Stimulated activated naive CD8-positive, alpha-beta T cell treated with anti-CD3 and anti-CD28 coated beads, Interleukin-15, Interleukin-2, amounts not matched to agents 100 ng/mL and 50 ng/mL, for 24 hours (primary cell): ENCODE data around the gene NLRC5.

Experiments
- H3K27ac Mint-ChIP-seq: one replicate; pipeline ENCODE4 v1.8.0; 2021; ENCODE audit warnings: mild to moderate bottlenecking, mixed read lengths
- H3K27me3 Mint-ChIP-seq: one replicate; pipeline ENCODE4 v1.8.0; 2021; ENCODE audit warnings: mixed read lengths
- H3K36me3 Mint-ChIP-seq: one replicate; pipeline ENCODE4 v1.8.0; 2021; ENCODE audit warnings: low read depth, mixed read lengths
- H3K4me1 Mint-ChIP-seq: one replicate; pipeline ENCODE4 v1.8.0; 2021; ENCODE audit warnings: low read depth, mixed read lengths
- H3K4me3 Mint-ChIP-seq: one replicate; pipeline ENCODE4 v1.8.0; 2021; ENCODE audit warnings: mild to moderate bottlenecking, mixed read lengths
- H3K9me3 Mint-ChIP-seq: one replicate; pipeline ENCODE4 v1.8.0; 2021; ENCODE audit warnings: mixed read lengths

NLRC5 gene

GRCh38 chr16:57029161-57030160 is 40.1 kb downstream of the NLRC5 start:
- H3K36me3 Mint-ChIP-seq, result peaks cover 84% of the 10 kb centered on the region

GRCh38 chr16:57030346-57030902 is 41.1 kb downstream of the NLRC5 start:
- no peak overlapping the region for H3K27ac Mint-ChIP-seq
- no peaks in the 10 kb centered on the region for H3K9me3 Mint-ChIP-seq
- peaks cover 78% of the 10 kb centered on the region for H3K4me1 Mint-ChIP-seq
- no peak overlapping the region for H3K4me3 Mint-ChIP-seq
- H3K27me3 Mint-ChIP-seq, result no peaks in the 10 kb centered on the region
- H3K36me3 Mint-ChIP-seq, result peaks cover 88% of the 10 kb centered on the region

More at GRCh38 chr16:57029161-57030160, 40.1 kb downstream of the NLRC5 start:
- Mint-ChIP-seq H3K27me3 (no peaks in the 10 kb centered on the region), H3K4me3 (no peak overlapping the region), H3K27ac (no peak overlapping the region), H3K9me3 (no peaks in the 10 kb centered on the region), H3K4me1 (peaks cover 80% of the 10 kb centered on the region)

- Mint-ChIP-seq H3K4me1 (peaks cover 78% of the 10 kb centered on the region), H3K36me3 (peaks cover 86% of the 10 kb centered on the region), H3K9me3 (no peaks in the 10 kb centered on the region), H3K27me3 (no peaks in the 10 kb centered on the region), H3K27ac (peak overlapping the region; percentile 50), H3K4me3 (no peak overlapping the region)
Measured at GRCh38 chr16:57031156-57031555, 41.8 kb downstream of the NLRC5 start.

DNA sequence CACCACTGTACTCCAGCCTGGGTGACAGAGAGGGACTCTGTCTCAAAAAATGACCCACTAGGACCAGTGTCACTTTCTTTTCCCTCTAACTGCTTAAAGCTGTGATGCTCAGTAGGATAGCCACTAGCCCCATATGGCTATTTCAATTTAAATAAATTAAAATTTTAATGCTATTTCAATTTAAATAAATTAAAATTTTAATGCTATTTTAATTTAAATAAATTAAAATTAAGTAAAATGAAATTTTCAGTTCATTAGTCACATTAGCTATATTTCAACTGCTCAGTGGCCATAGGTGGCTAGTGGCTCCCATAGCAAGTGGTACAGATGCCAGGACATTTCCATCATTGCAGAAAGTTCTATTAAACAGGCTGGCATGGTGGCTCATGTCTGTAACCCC is 43.0 kb downstream of the NLRC5 start:
- no peak overlapping the region for H3K4me3 Mint-ChIP-seq
- no peak overlapping the region for H3K27ac Mint-ChIP-seq
- H3K9me3 Mint-ChIP-seq, result no peaks in the 10 kb centered on the region
- no peaks in the 10 kb centered on the region for H3K27me3 Mint-ChIP-seq
- H3K36me3 Mint-ChIP-seq, result peaks cover 82% of the 10 kb centered on the region
- peaks cover 75% of the 10 kb centered on the region for H3K4me1 Mint-ChIP-seq

GRCh38 chr16:57032931-57033330 is 43.6 kb downstream of the NLRC5 start:
- peaks cover 75% of the 10 kb centered on the region for H3K4me1 Mint-ChIP-seq
- no peak overlapping the region for H3K4me3 Mint-ChIP-seq
- H3K27ac Mint-ChIP-seq, result no peak overlapping the region
- no peaks in the 10 kb centered on the region for H3K9me3 Mint-ChIP-seq
- H3K27me3 Mint-ChIP-seq, result no peaks in the 10 kb centered on the region
- H3K36me3 Mint-ChIP-seq, result peaks cover 82% of the 10 kb centered on the region

GRCh38 chr16:57036315-57036714 is 47.0 kb downstream of the NLRC5 start:
- no peak overlapping the region for H3K4me3 Mint-ChIP-seq
- peaks cover 80% of the 10 kb centered on the region for H3K4me1 Mint-ChIP-seq
- H3K27ac Mint-ChIP-seq, result peak overlapping the region; percentile 31
- H3K27me3 Mint-ChIP-seq, result no peaks in the 10 kb centered on the region
- H3K36me3 Mint-ChIP-seq, result peaks cover 81% of the 10 kb centered on the region
- no peaks in the 10 kb centered on the region for H3K9me3 Mint-ChIP-seq

- peaks cover 75% of the 10 kb centered on the region for H3K36me3 Mint-ChIP-seq
- peak overlapping the region; percentile 60 for H3K27ac Mint-ChIP-seq
- H3K4me1 Mint-ChIP-seq, result peaks cover 83% of the 10 kb centered on the region
Measured at GRCh38 chr16:57036945-57037344, 47.6 kb downstream of the NLRC5 start.

DNA sequence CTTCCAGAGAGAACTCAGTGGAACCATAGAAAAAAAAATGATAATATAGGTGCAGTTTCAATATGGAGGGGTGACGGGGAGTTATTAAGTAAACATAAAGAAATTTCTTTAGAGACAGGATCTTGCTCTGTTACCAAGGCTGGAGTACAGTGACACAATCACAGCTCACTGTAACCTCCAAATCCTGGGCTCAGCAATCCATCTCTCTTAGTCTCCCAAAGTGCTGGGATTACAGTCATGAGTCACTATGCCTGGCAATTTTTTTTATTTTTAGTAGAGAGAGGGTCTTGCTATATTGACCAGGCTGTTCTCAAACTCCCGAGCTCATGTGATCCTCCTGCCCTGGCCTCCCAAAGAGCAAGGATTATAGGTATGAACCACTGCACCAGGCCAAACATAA is 48.8 kb downstream of the NLRC5 start:
- Mint-ChIP-seq H3K27ac (peak overlapping the region; percentile 60), H3K4me3 (no peak overlapping the region)

More at GRCh38 chr16:57036945-57037344, 47.6 kb downstream of the NLRC5 start:
- Mint-ChIP-seq H3K4me3 (no peak overlapping the region), H3K27me3 (no peaks in the 10 kb centered on the region), H3K9me3 (no peaks in the 10 kb centered on the region)

GRCh38 chr16:57039148-57039812 is 49.9 kb downstream of the NLRC5 start:
- Mint-ChIP-seq H3K4me3 (peak overlapping the region; percentile 34), H3K9me3 (no peaks in the 10 kb centered on the region), H3K36me3 (peaks cover 78% of the 10 kb centered on the region), H3K27ac (peak overlapping the region; percentile 98), H3K4me1 (peaks cover 94% of the 10 kb centered on the region), H3K27me3 (no peaks in the 10 kb centered on the region)

More for the DNA sequence above, 48.8 kb downstream of the NLRC5 start:
- Mint-ChIP-seq H3K27me3 (no peaks in the 10 kb centered on the region), H3K36me3 (peaks cover 78% of the 10 kb centered on the region), H3K4me1 (peaks cover 92% of the 10 kb centered on the region), H3K9me3 (no peaks in the 10 kb centered on the region)

DNA sequence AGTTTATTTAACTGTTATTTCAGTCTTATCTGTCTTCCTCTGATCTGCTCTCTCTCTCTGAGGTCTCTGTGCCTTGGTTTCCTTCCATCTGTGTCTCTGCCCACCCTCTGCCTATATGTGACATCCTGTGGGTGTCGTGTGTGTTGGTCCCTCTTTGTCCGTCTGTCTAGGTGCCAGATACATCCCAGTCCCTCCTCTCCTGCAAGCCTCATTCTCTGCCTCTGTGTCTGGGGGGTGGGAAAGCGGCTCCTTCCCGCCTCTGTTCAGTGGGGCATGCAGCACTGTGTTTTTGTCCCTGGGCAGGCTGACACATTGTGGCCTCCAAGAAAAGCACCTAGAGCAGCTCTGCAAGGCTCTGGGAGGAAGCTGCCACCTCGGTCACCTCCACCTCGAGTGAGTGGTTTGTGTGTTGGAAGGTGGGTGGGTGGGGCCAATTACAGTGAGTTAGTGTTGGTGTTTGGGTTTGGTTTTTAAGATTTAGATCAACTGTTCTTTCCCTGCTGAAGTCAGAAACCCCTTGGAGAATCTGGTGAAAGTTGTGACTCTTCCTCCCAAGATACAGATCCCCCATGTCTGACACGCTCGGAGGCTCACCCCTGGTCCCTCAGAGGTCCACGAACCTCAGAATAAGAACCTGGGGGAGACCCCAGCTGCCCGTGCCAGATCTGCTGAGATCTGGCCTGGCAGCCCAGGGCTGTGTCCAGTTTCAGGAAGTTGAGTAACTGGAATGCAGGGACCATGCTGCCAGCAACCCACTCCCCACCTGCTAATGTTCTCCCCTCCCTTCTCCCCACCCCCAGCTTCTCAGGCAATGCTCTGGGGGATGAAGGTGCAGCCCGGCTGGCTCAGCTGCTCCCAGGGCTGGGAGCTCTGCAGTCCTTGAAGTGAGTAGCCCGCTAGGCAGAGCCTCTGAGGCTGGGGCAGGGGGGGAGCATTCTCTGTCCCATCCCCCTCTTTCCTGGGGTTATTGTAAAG is 52.1 kb downstream of the NLRC5 start:
- Mint-ChIP-seq H3K36me3 (peaks cover 74% of the 10 kb centered on the region), H3K4me1 (peaks cover 91% of the 10 kb centered on the region), H3K27me3 (no peaks in the 10 kb centered on the region), H3K27ac (peak overlapping the region; percentile 98), H3K9me3 (no peaks in the 10 kb centered on the region), H3K4me3 (peak overlapping the region; percentile 65)

DNA sequence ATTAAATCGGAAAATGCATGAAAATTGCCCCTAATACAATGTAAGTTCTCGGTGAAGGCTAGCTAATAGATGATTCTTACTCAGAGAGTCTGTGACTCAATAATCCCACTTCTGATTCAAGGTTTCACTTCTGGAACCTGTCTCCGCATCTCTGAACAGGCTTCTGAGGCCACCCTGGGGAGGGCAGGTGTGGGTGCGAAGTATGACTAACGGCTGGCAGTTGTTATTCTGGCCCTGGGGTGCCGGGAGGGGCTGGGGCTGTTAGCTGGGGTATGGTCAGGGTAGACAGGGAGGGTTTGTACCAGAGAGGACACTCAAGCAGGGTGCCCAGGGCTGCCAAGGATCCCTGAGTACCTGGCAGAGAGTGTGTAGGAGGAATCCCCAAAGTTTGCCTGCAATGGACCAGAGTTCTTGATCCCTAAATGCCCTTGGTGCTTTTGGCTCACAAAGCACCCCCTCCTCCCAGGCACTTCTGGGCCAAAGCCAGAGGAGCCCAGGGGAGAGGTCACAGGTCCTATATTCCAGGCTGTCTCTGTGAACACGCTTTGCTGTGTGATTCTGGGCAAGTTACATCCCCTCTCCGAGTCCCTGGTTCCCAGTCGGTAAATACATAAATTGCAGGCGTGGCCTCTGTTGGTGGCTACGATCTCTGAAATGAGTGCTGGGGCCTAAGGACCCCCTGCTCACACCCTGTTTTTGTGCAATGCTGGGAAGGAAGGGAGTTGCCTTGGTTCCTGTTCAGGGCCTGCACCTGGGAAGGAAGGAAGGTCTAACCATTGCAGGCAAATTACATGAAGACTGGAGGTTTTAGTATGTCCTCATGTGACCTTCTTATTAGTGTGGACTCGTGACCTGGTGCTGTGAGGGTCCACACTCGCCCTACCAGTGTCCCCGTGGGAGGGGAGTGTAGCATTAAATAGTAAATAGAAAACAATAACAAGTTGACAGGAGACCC is 53.1 kb downstream of the NLRC5 start:
- Mint-ChIP-seq H3K27me3 (no peaks in the 10 kb centered on the region), H3K4me1 (peaks cover 84% of the 10 kb centered on the region), H3K4me3 (peak overlapping the region; percentile 65), H3K36me3 (peaks cover 73% of the 10 kb centered on the region), H3K27ac (peak overlapping the region; percentile 98), H3K9me3 (no peaks in the 10 kb centered on the region)

GRCh38 chr16:57043248-57043647 is 53.9 kb downstream of the NLRC5 start:
- Mint-ChIP-seq H3K36me3 (peaks cover 71% of the 10 kb centered on the region), H3K27me3 (no peaks in the 10 kb centered on the region), H3K9me3 (no peaks in the 10 kb centered on the region), H3K27ac (peak overlapping the region; percentile 98), H3K4me3 (peak overlapping the region; percentile 65), H3K4me1 (peaks cover 82% of the 10 kb centered on the region)
